ENCODE measurements around the gene GLE1. TPM values are rescaled to one million over a fixed set of nuclear protein-coding genes. Genes with fewer than 3 reads are reported as not detected.
A peak's percentile ranks its signal among the peaks of the same experiment; 100 is the strongest.

The GLE1 gene
- polyA plus RNA-seq, 3 donors: 16.0 to 31.2 (median 22.2) TPM

DNA sequence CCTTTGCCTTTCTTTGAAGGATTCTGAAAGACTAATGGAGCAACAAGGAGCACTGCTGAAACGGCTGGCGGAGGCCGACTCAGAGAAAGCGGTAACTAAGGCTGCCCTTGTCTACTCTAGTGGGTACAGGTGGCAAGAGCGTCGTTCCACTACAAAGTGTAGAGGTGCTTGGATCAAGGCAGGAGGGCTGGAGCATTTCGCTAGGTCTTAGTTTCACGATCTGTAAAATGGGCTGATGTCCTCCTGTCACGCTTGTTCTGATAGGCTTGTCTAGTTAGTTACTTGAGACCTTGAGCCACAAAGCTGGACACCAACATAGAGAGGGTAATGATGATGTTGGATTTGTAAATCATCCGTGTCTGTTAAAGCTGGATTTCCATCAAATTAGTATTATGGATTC is 23.0 kb upstream of the GLE1 start:
- H3K4me1 ChIP-seq (ENCODE audit: control insufficient read depth in 1 of 2, insufficient read depth in 2 of 2, low read length in 2 of 2): no peaks in the 10 kb centered on the region
- intact Hi-C loops (cut with micrococcal nuclease): no loop called here
- TF ChIP-seq CTCF (IDR thresholded peaks at IDR 0.05): no peak
- H3K27me3 ChIP-seq (ENCODE audit: control insufficient read depth in 2 of 2, insufficient read depth in 2 of 2, low read length in 2 of 2): no peaks in the 10 kb centered on the region
- no peak overlapping the region for H2AFZ ChIP-seq (ENCODE audit: insufficient read depth, low read depth, low read length, poor library complexity, severe bottlenecking)
- H3K36me3 ChIP-seq (replicated peaks in 1 of 2; ENCODE audit: control insufficient read depth in 1 of 2, insufficient read depth in 2 of 2, low read length in 2 of 2): peaks cover 75 to 91% of the 10 kb centered on the region in 2 donors
- H3K79me2 ChIP-seq (ENCODE audit: insufficient read depth, low read length): no peaks in the 10 kb centered on the region
- H3K4me2 ChIP-seq (replicated peaks; ENCODE audit: extremely low read depth, low read length, poor library complexity, severe bottlenecking): no peak overlapping the region
- peak overlapping the region in 2 of 7 donors; percentile 30 to 52 for H3K27ac Mint-ChIP-seq
- H3K27ac ChIP-seq (ENCODE audit: low read depth in 1 of 2, low read length in 2 of 2): no peak overlapping the region
- H3K4me3 ChIP-seq (replicated peaks in 1 of 3; ENCODE audit: low read depth in 2 of 3, low read length in 3 of 3): no peak overlapping the region
- H3K4me1 Mint-ChIP-seq: no peaks in the 10 kb centered on the region
- H3K36me3 Mint-ChIP-seq: peaks cover 65 to 85% of the 10 kb centered on the region in 2 donors
- no peaks in the 10 kb centered on the region for H3K9me3 ChIP-seq (replicated peaks in 1 of 2; ENCODE audit: control insufficient read depth in 1 of 2, insufficient read depth in 1 of 2, low read length in 2 of 2)
- no peak overlapping the region for H3K9ac ChIP-seq (ENCODE audit: insufficient read depth, low read length, poor library complexity, severe bottlenecking)
- H3K4me3 Mint-ChIP-seq: no peak overlapping the region
- DNase-seq: no peak
- H3K27me3 Mint-ChIP-seq (ENCODE audit: low read depth in 3 of 3): no peaks in the 10 kb centered on the region
- H4K20me1 ChIP-seq (ENCODE audit: insufficient read depth, low read length): no peaks in the 10 kb centered on the region
- 99% methylated on average over 8 of the region's 10 CpGs for WGBS (ENCODE audit: insufficient coverage)
- no peaks in the 10 kb centered on the region for H3K9me3 Mint-ChIP-seq

DNA sequence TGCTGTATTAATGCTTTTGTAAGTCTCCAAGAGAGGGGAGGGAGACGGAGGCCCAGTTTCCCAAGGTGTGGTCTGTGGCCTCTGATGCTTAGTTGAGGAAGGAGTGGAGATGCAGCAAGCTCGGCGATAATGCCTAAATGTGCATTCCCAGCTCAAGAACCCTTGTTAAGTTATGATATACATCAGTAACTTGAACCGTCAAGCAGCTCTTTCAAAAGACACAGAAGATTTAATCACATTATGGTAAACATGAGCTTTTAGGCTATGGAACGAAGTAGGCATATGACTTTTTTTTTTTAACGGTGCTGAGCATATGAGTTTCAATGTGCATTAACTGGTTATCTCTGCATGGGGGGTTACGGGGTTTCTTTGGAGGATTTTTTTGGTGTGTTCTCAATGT is 22.3 kb upstream of the GLE1 start:
- Histone ChIP-seq H3K4me3 (replicated peaks in 1 of 3; ENCODE audit: low read depth in 2 of 3, low read length in 3 of 3) (no peak overlapping the region), H3K27ac (ENCODE audit: low read depth in 1 of 2, low read length in 2 of 2) (no peak overlapping the region), H3K4me2 (replicated peaks; ENCODE audit: extremely low read depth, low read length, poor library complexity, severe bottlenecking) (no peak overlapping the region), H4K20me1 (ENCODE audit: insufficient read depth, low read length) (no peaks in the 10 kb centered on the region), H2AFZ (ENCODE audit: insufficient read depth, low read depth, low read length, poor library complexity, severe bottlenecking) (no peak overlapping the region), H3K9ac (ENCODE audit: insufficient read depth, low read length, poor library complexity, severe bottlenecking) (no peak overlapping the region), H3K4me1 (ENCODE audit: control insufficient read depth in 1 of 2, insufficient read depth in 2 of 2, low read length in 2 of 2) (no peaks in the 10 kb centered on the region), H3K27me3 (ENCODE audit: control insufficient read depth in 2 of 2, insufficient read depth in 2 of 2, low read length in 2 of 2) (no peaks in the 10 kb centered on the region), H3K9me3 (replicated peaks in 1 of 2; ENCODE audit: control insufficient read depth in 1 of 2, insufficient read depth in 1 of 2, low read length in 2 of 2) (no peaks in the 10 kb centered on the region), H3K79me2 (ENCODE audit: insufficient read depth, low read length) (no peaks in the 10 kb centered on the region), H3K36me3 (replicated peaks in 1 of 2; ENCODE audit: control insufficient read depth in 1 of 2, insufficient read depth in 2 of 2, low read length in 2 of 2) (peaks cover 82 to 96% of the 10 kb centered on the region in 2 donors)
- no peak for DNase-seq
- Mint-ChIP-seq H3K4me3 (no peak overlapping the region), H3K9me3 (no peaks in the 10 kb centered on the region), H3K27me3 (ENCODE audit: low read depth in 3 of 3) (no peaks in the 10 kb centered on the region), H3K4me1 (no peaks in the 10 kb centered on the region), H3K36me3 (peaks cover 71 to 89% of the 10 kb centered on the region in 2 donors), H3K27ac (no peak overlapping the region)
- intact Hi-C loops (cut with micrococcal nuclease): no loop called here
- TF ChIP-seq CTCF (IDR thresholded peaks at IDR 0.05): no peak
- WGBS (ENCODE audit: insufficient coverage): no CpG with 5 or more reads among the region's 7 CpGs

Measured in CD14-positive monocyte (primary cell).